A375 (cell line): ENCODE data around the gene CRISPLD2. TPM values are rescaled to one million over a fixed set of nuclear protein-coding genes. Genes with fewer than 3 reads are reported as not detected.

Experiments used
- total RNA-seq: library from RNA; depleted of rRNA; stranded (reverse); fragments of >200 nt; shearing (Covaris generic); gene quantifications from 2 replicates; pipeline ENCODE4 v1.2.3, GENCODE V29; 2014; rRNA removed

The CRISPLD2 gene, protein sequence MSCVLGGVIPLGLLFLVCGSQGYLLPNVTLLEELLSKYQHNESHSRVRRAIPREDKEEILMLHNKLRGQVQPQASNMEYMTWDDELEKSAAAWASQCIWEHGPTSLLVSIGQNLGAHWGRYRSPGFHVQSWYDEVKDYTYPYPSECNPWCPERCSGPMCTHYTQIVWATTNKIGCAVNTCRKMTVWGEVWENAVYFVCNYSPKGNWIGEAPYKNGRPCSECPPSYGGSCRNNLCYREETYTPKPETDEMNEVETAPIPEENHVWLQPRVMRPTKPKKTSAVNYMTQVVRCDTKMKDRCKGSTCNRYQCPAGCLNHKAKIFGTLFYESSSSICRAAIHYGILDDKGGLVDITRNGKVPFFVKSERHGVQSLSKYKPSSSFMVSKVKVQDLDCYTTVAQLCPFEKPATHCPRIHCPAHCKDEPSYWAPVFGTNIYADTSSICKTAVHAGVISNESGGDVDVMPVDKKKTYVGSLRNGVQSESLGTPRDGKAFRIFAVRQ
- total RNA-seq, result 0.77 and 0.98 TPM in 2 replicates

DNA sequence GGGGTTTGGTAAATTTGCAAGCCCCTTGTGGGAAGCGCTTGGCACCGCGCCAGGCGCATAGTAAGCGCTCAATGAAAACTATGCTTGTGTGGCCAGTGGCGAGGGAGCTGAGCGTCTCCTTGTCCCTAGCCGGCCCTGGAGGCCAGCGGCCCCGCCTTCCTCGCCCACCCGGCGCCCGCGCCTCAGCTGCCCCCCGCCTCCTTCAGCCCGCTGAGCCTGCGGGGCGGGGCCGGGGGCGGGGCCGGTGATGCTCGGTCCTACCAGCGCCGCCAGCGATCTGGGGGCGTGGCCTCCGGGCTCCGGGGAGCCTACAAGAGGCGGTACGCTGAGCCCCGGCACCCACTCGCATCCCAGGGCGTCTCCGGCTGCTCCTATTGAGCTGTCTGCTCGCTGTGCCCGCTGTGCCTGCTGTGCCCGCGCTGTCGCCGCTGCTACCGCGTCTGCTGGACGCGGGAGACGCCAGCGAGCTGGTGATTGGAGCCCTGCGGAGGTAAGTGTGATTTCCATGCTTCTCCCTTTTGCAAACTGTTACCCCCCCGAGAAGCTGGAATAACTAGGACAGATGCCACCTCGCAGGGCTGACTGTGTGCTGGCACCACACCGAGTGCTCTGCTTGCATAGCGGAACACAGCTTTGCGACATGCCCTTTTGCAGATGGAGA, at the start of gene CRISPLD2:
Gene CRISPLD2, plus strand, starts transcription at position 342 of the 661 bp plus-strand sequence. CDS start 18,511 bp downstream, outside the sequence.

Other genes with a start within 250 kb of the CRISPLD2 start
- 308 and 334 TPM in 2 replicates for gene COTL1, start 201.9 kb upstream of the CRISPLD2 start, total RNA-seq
- 21.0 and 25.9 TPM in 2 replicates for gene KLHL36, start 171.5 kb upstream of the CRISPLD2 start, total RNA-seq
- 76.5 and 79.4 TPM in 2 replicates for gene USP10, start 120.0 kb upstream of the CRISPLD2 start, total RNA-seq
- gene ZDHHC7, start 191.6 kb downstream of the CRISPLD2 start, total RNA-seq, result 37.1 and 38.7 TPM in 2 replicates
- 5.2 and 7.0 TPM in 2 replicates for gene KIAA0513, start 207.8 kb downstream of the CRISPLD2 start, total RNA-seq